Measurements from ENCODE around the gene NSMCE1. TPM values are rescaled to one million over a fixed set of nuclear protein-coding genes. Genes with fewer than 3 reads are reported as not detected.
A peak's percentile ranks its signal among the peaks of the same experiment; 100 is the strongest.

NSMCE1 gene
- total and polyA plus RNA-seq, 2 of the 8 experiments (the other 6 are each of a cell fraction or from before 2014, with no cell fraction given): 8.1 to 16.6 TPM

GRCh38 chr16:27268376-27269299 is at the start of gene NSMCE1 (continued):
- no peak for TF ChIP-seq KDM1A (IDR thresholded peaks at IDR 0.05; ENCODE audit: borderline replicate concordance, low read length)
- no peak for TF ChIP-seq NANOG (IDR thresholded peaks at IDR 0.05; ENCODE audit: insufficient read depth, low read depth, low read length, poor library complexity, severe bottlenecking)
- no peak for TF ChIP-seq RXRA (IDR thresholded peaks at IDR 0.05; ENCODE audit: insufficient read depth, low read depth, low read length)
- peak; percentile 86 for TF ChIP-seq CREB1 (IDR thresholded peaks at IDR 0.05)
- no peak for TF ChIP-seq TBP (IDR thresholded peaks at IDR 0.05; ENCODE audit: low read depth, low read length)
- no peak for TF ChIP-seq SUZ12 (IDR thresholded peaks at IDR 0.05; ENCODE audit: low read length)
- no peak for TF ChIP-seq ATF2 (IDR thresholded peaks at IDR 0.05; ENCODE audit: low read length)
- no peak for TF ChIP-seq RNF2 (IDR thresholded peaks at IDR 0.05; ENCODE audit: borderline replicate concordance, low read depth, low read length, missing control alignments, poor library complexity, severe bottlenecking)
- no peak for TF ChIP-seq CBX8 (IDR thresholded peaks at IDR 0.05; ENCODE audit: borderline replicate concordance, low read depth, low read length)
- no peak for TF ChIP-seq JUN (IDR thresholded peaks at IDR 0.05; ENCODE audit: low read depth, low read length)
- TF ChIP-seq POLR2A (IDR thresholded peaks at IDR 0.05; ENCODE audit: control extremely low read depth in 1 of 2, low read depth in 2 of 2, low read length in 2 of 2): peak in 1 of 2 experiments; percentile 44; a peak in 2 of 3 replicates
- no peak for TF ChIP-seq BRCA1 (IDR thresholded peaks at IDR 0.05; ENCODE audit: low read depth, low read length)
- TF ChIP-seq RBBP5 (IDR thresholded peaks at IDR 0.05; ENCODE audit: borderline replicate concordance, low read depth, low read length): no peak
- no peak for TF ChIP-seq SP1 (IDR thresholded peaks at IDR 0.05; ENCODE audit: low read depth, low read length)
- TF ChIP-seq PHF8 (conservative IDR thresholded peaks at IDR 0.05; ENCODE audit: low read depth, low read length): peak; percentile 49; the same call in 1 of the 2 replicates
- TF ChIP-seq FOSL1 (IDR thresholded peaks at IDR 0.05; ENCODE audit: insufficient read depth, low read depth, low read length): no peak
- TF ChIP-seq GTF2F1 (IDR thresholded peaks at IDR 0.05; ENCODE audit: borderline replicate concordance, low read depth, low read length): no peak
- no peak for TF ChIP-seq YY1 (IDR thresholded peaks at IDR 0.05; ENCODE audit: low read depth, low read length)
- TF ChIP-seq CHD1 (IDR thresholded peaks at IDR 0.05; ENCODE audit: low read depth, low read length): no peak
- peak; percentile 18; the same call in 1 of the 2 replicates for TF ChIP-seq E2F6 (IDR thresholded peaks at IDR 0.05)
- peak; percentile 46; the same call in 1 of the 2 replicates for TF ChIP-seq MAX (IDR thresholded peaks at IDR 0.05)

Measured in H1 (cell line).